Muscle of leg (tissue), 11 donors: ENCODE measurements around the gene ZNF783. TPM values are rescaled to one million over a fixed set of nuclear protein-coding genes. Genes with fewer than 3 reads are reported as not detected.

Experiments used
- DNase-seq: peaks from one replicate; pipeline ENCODE4 v3.0.0; 2013
- H3K27ac ChIP-seq: one replicate; pipeline ENCODE4 v1.5.1; 2013; ENCODE audit warnings: mild to moderate bottlenecking, low read length, control low read depth
- H3K27me3 ChIP-seq: one replicate; pipeline ENCODE4 v1.6.1; 2013; ENCODE audit warnings: low read length; ENCODE audit not compliant: control insufficient read depth, insufficient read depth
- H3K36me3 ChIP-seq: one replicate; pipeline ENCODE4 v1.6.1; 2013; ENCODE audit warnings: low read length; ENCODE audit not compliant: control insufficient read depth, insufficient read depth
- H3K4me1 ChIP-seq: one replicate; pipeline ENCODE4 v1.6.1; 2013; ENCODE audit warnings: low read length; ENCODE audit not compliant: control insufficient read depth, insufficient read depth
- H3K4me3 ChIP-seq: one replicate; pipeline ENCODE4 v1.5.1; 2013; ENCODE audit warnings: low read length, control low read depth
- H3K9me3 ChIP-seq: replicated peaks from 2 replicates; pipeline ENCODE4 v1.6.1; 2013; ENCODE audit warnings: low read depth, low read length; ENCODE audit not compliant: control insufficient read depth
- WGBS: methylation state at CpG from one replicate; pipeline ENCODE4 v1.1.5; 2013; ENCODE audit warnings: missing lambda C conversion rate; ENCODE audit not compliant: insufficient coverage; 5-methylcytosine and 5-hydroxymethylcytosine counted together
- polyA plus RNA-seq, 8 donors: library from polyadenylated mRNA; unstranded; fragments of 120-200 nt; gene quantifications; one replicate each; pipeline versions ENCODE4 v1.2.1 to v1.2.3, GENCODE V29; 2013; ENCODE audit warnings: inconsistent platforms in 1 of 8, low replicate concordance in 1 of 8; ENCODE audit not compliant: insufficient read length in 8 of 8, insufficient read depth in 1 of 8
- total RNA-seq: library from RNA; stranded (reverse); fragments of 120-200 nt; gene quantifications from one replicate; pipeline ENCODE4 v1.2.4, GENCODE V29; 2013

ZNF783 gene
- total and polyA plus RNA-seq, 9 donors = 10.3 to 16.6 (median 11.8) TPM

GRCh38 chr7:149286811-149287400, 24.9 kb downstream of the ZNF783 start:
- no peak overlapping the region for H3K27ac ChIP-seq
- H3K36me3 ChIP-seq = peaks cover 39% of the 10 kb centered on the region
- no peak overlapping the region for H3K4me3 ChIP-seq
- H3K9me3 ChIP-seq = no peaks in the 10 kb centered on the region
- DNase-seq = no peak
- WGBS = 87% methylated on average over 5 of the region's 6 CpGs
- H3K4me1 ChIP-seq = peaks cover 14% of the 10 kb centered on the region
- H3K27me3 ChIP-seq = no peaks in the 10 kb centered on the region

- peaks cover 38% of the 10 kb centered on the region for H3K36me3 ChIP-seq
- H3K9me3 ChIP-seq = no peaks in the 10 kb centered on the region
- H3K4me1 ChIP-seq = peaks cover 14% of the 10 kb centered on the region
- DNase-seq = no peak
- H3K27ac ChIP-seq = no peak overlapping the region
- no peak overlapping the region for H3K4me3 ChIP-seq
- WGBS = 89% methylated on average over 10 of the region's 10 CpGs
- H3K27me3 ChIP-seq = no peaks in the 10 kb centered on the region
These were observed 25.6 kb downstream of the ZNF783 start for GRCh38 chr7:149287622-149288021.

- Histone ChIP-seq H3K36me3 (peaks cover 52% of the 10 kb centered on the region), H3K27me3 (no peaks in the 10 kb centered on the region), H3K4me3 (no peak overlapping the region), H3K27ac (no peak overlapping the region), H3K4me1 (peaks cover 14% of the 10 kb centered on the region), H3K9me3 (no peaks in the 10 kb centered on the region)
- 88% methylated on average over 5 of the region's 8 CpGs for WGBS
- no peak for DNase-seq
These were observed 27.3 kb downstream of the ZNF783 start for GRCh38 chr7:149289262-149289661.

- no peak for DNase-seq
- H3K9me3 ChIP-seq = no peaks in the 10 kb centered on the region
- no peak overlapping the region for H3K27ac ChIP-seq
- peaks cover 56% of the 10 kb centered on the region for H3K36me3 ChIP-seq
- H3K4me3 ChIP-seq = no peak overlapping the region
- H3K27me3 ChIP-seq = no peaks in the 10 kb centered on the region
- 100% methylated on average over 1 of the region's 4 CpGs for WGBS
- peaks cover 10% of the 10 kb centered on the region for H3K4me1 ChIP-seq
These were observed 27.9 kb downstream of the ZNF783 start for GRCh38 chr7:149289856-149290255.

- WGBS = 80% methylated on average over 12 of the region's 13 CpGs
- H3K36me3 ChIP-seq = peaks cover 63% of the 10 kb centered on the region
- H3K27me3 ChIP-seq = no peaks in the 10 kb centered on the region
- H3K4me1 ChIP-seq = no peaks in the 10 kb centered on the region
- H3K9me3 ChIP-seq = no peaks in the 10 kb centered on the region
- H3K4me3 ChIP-seq = no peak overlapping the region
- H3K27ac ChIP-seq = no peak overlapping the region
- DNase-seq = no peak
These were observed 29.2 kb downstream of the ZNF783 start for GRCh38 chr7:149291036-149291780.

GRCh38 chr7:149291781-149292461, 29.9 kb downstream of the ZNF783 start:
- no peak overlapping the region for H3K4me3 ChIP-seq
- H3K9me3 ChIP-seq = no peaks in the 10 kb centered on the region
- WGBS = 82% methylated on average over 6 of the region's 16 CpGs
- no peaks in the 10 kb centered on the region for H3K4me1 ChIP-seq
- no peaks in the 10 kb centered on the region for H3K27me3 ChIP-seq
- H3K36me3 ChIP-seq = peaks cover 66% of the 10 kb centered on the region
- DNase-seq = no peak
- no peak overlapping the region for H3K27ac ChIP-seq

- Histone ChIP-seq H3K9me3 (no peaks in the 10 kb centered on the region), H3K36me3 (peaks cover 66% of the 10 kb centered on the region), H3K4me1 (no peaks in the 10 kb centered on the region), H3K27me3 (no peaks in the 10 kb centered on the region), H3K27ac (no peak overlapping the region), H3K4me3 (no peak overlapping the region)
- WGBS = 36% methylated on average over 4 of the region's 9 CpGs
- DNase-seq = no peak
These were observed 30.4 kb downstream of the ZNF783 start for GRCh38 chr7:149292462-149292823.

- no peak overlapping the region for H3K27ac ChIP-seq
- H3K9me3 ChIP-seq = peaks cover under 1% of the 10 kb centered on the region
- H3K36me3 ChIP-seq = peaks cover 59% of the 10 kb centered on the region
- DNase-seq = no peak
- no peak overlapping the region for H3K4me3 ChIP-seq
- H3K27me3 ChIP-seq = no peaks in the 10 kb centered on the region
- 87% methylated on average over 9 of the region's 9 CpGs for WGBS
- H3K4me1 ChIP-seq = no peaks in the 10 kb centered on the region
These were observed 31.3 kb downstream of the ZNF783 start for GRCh38 chr7:149293338-149293737.

- H3K36me3 ChIP-seq = peaks cover 54% of the 10 kb centered on the region
- WGBS = 84% methylated on average over 11 of the region's 15 CpGs
- no peak for DNase-seq
These were observed 32.1 kb downstream of the ZNF783 start for GRCh38 chr7:149293946-149294633.

More at GRCh38 chr7:149293946-149294633, 32.1 kb downstream of the ZNF783 start:
- no peak overlapping the region for H3K4me3 ChIP-seq
- H3K27me3 ChIP-seq = no peaks in the 10 kb centered on the region
- H3K27ac ChIP-seq = no peak overlapping the region
- H3K4me1 ChIP-seq = no peaks in the 10 kb centered on the region
- H3K9me3 ChIP-seq = peaks cover 4% of the 10 kb centered on the region
